HTERT RPE-1 (cell line): Measurements from ENCODE around the gene RAB6B.
"Not testable (repeated sequence)": the region's sequence is repeated elsewhere in the genome, so short reads cannot be mapped to it uniquely, and the experiment has no call there.

Experiments used
- in situ Hi-C: fragments of 300-500 bp; cut with MboI; formaldehyde crosslinking; loops from 4 replicates; pipeline ENCODE4 v1.14.3; 2020; ENCODE audit warnings: low sequenced_read_pairs

The RAB6B gene

GRCh38 chr3:133824961-133825485 is 70.7 kb downstream of the RAB6B start:
- in situ Hi-C loops = no loop called here

- in situ Hi-C loops = no loop called here
These were observed 73.7 kb downstream of the RAB6B start for GRCh38 chr3:133821767-133822638.

- in situ Hi-C loops = no loop called here
These were observed 74.6 kb downstream of the RAB6B start for GRCh38 chr3:133820889-133821675.

- in situ Hi-C loops = no loop called here
These were observed 75.6 kb downstream of the RAB6B start for GRCh38 chr3:133820129-133820528.

DNA sequence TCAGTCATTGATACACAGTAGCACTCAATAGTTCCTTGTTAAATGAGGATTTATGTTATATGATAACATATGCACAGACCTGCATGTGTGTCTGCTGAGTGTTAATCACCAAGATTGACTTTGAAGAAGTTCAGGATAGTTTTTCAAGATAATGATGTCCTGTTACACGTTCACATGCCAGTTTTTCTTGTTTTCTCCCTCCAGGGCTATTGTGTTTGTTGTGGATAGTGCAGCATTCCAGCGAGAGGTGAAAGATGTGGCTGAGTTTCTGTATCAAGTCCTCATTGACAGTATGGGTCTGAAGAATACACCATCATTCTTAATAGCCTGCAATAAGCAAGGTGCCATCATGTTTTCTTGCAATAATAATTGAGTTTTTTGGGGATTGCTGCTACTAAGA is 80.3 kb downstream of the RAB6B start:
- in situ Hi-C loops = no loop called here

DNA sequence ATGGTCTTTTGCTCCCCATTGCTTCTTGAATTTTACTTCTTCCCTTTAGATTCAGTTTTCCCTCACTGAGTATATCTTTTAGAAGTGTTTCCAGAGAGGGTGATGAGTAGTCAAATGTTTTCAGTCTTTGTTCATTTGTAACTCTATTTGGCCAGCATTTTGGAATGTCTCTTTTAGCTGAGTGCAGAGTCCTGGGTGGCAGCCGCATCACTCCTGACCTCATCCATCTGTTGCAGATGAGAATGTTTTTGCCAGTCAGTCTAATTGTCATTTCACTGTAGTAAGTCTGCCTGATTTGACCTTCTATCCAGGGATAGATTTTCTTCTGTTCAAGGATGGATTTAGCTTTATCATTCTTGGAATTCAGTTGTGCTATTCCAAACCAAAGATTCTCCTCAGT is 82.8 kb downstream of the RAB6B start:
- in situ Hi-C loops = no loop called here

- in situ Hi-C loops = no loop called here
These were observed 89.8 kb downstream of the RAB6B start, which contains the start of gene SRPRB for GRCh38 chr3:133805702-133806475. SRPRB (plus strand) TSS chr3:133805815; CDS start chr3:133805849, 34 bp downstream.

- in situ Hi-C loops = no loop called here
These were observed 90.3 kb downstream of the RAB6B start for GRCh38 chr3:133805384-133805701.

DNA sequence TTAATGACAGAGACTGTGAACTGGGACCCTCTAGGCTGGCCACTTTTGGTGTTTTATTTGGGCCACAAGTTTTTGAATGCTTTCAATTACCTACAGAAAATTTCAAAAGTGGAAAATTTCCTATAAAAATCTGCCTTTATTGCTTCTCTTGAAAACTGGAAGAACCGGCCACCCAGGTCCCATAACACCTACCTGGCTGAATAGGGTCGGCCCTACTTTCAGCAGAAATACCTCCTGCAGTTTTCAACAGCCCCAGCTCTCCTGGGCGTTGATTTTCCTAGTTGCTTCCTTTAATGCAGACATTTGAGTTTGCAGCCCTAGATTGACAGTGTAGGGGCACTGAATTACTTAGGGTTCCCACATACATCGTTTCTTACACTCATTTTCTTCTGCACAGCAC is 90.8 kb downstream of the RAB6B start:
- in situ Hi-C loops = no loop called here

GRCh38 chr3:133803469-133803868 is 92.2 kb downstream of the RAB6B start:
- in situ Hi-C loops = no loop called here

- in situ Hi-C loops = no loop called here
These were observed 95.7 kb downstream of the RAB6B start for GRCh38 chr3:133799794-133800585.

GRCh38 chr3:133797396-133798105 is 98.1 kb downstream of the RAB6B start:
- in situ Hi-C loops = no loop called here

- in situ Hi-C loops = no loop called here
These were observed 103.4 kb downstream of the RAB6B start for GRCh38 chr3:133792171-133792763.

DNA sequence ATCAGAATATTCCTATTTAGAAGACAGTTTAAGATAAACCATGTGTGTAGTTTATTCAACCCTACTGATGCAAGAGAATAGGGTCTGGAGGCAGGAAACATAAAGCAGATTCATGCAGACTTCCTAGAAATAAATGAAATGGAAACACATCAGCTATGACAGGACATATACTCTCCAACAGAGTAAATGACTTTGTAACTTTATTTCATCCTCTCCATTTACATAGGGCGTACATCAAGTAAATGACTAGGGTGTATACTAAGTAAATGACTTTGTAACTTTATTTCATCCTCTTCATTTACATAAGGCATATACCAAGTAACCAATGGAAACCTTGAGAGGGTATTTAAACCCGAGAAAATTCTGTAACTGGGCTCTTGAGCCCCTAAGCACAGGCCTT is 107.7 kb downstream of the RAB6B start:
- in situ Hi-C loops = no loop called here

DNA sequence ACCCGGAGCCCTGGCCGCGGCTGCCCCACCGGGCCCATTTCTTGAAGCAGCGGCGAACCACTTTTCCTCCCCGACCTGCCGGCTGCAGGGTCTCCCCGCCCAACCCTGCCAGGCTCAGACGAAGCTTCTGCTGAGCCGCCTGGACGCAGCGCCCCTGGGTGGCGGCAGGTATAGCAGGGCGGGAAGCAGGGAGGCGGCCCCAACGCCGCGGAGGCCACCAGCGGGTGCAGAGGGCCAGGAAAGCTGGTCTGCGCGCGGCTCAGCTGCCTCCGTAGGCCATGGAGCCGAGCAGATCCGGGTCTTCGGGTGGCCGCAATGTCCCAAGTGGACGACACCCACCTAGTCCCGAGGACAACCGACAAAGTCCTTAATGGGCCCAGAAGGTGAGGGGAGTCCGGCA is 111.9 kb downstream of the RAB6B start:
- in situ Hi-C loops = no loop called here

DNA sequence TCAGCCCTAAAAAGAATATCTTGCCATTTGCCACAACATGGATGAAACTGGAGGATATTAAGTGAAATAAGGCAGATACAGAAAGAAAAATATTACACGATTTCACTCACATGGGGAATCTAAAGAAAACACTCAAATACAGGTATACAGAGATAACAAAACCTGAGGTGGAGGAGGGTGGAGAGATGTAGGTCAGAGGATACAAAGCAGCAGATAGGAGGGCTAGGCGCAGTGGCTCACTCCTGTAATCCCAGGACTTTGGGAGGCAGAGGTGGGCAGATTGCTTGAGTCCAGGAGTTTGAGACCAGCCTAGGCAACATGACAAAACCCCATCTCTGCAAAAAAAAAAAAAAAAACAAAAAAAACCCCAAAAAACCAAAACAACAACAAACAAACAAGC is 113.2 kb downstream of the RAB6B start:
- in situ Hi-C loops = no loop called here

DNA sequence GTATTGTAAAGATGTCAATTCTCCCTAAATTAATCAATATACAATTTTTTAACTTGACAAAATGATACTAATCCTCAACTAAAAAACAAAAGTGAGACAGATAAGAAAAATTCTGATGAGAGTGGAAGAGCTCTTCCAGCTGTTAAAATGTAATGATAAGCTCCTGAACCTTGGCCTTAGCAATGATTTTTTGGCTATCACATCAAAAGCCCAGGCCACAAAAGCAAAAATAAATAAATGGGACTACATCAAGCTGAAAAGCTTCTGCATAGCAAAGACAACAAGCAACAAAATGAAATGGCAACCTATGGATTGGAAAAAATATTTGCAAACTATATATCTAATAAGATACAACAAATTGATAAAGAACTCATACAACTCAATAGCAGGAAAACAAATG is 114.1 kb downstream of the RAB6B start:
- in situ Hi-C loops = no loop called here

DNA sequence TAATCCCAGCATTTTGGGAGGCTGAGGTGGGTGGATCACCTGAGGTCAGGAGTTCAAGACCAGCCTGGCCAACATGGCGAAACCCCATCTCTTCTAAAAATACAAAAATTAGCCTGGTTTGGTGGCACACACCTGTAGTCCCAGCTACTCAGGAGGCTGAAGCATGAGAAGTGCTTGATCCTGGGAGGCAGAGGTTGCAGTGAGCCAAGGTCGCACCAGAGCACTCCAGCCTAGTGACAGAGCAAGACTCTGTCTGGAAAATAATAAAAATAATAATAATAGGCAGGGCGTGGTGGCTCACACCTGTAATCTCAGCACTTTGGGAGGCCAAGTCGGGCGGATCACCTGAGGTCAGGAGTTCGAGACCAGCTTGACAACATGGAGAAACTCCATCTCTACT is 114.9 kb downstream of the RAB6B start:
- in situ Hi-C loops = not testable (repeated sequence)

DNA sequence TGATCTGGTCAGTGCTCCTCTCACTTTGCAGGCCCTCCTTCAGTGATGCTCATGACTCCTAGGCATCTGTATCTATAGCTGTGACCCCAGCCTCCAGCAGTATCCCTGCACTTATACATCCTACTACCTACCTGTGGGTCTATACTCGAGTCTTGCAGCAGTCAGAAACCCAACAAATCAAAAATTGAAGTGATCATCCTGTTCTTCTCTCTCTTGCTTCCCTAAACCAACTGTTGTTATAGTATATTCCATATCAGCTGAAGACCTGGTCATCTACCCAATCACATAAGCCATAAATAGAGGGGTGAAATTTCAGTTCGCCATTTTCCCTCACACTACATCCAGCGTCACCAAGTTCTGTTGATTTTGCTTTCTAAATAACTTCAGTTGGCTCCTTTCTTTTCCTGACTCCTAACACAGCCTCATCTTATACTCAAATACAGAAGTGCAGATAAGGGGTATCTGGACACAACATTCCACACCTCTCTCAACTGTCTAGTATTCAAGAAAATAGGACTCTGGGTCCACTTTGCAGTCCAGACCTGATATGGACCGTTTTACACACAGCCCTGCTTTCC is 116.0 kb downstream of the RAB6B start:
- in situ Hi-C loops = no loop called here
